Retina (tissue), 1 donor: ENCODE measurements around the gene UQCRH.
A peak's percentile ranks its signal among the peaks of the same experiment; 100 is the strongest.
"Not testable (repeated sequence)": the region's sequence is repeated elsewhere in the genome, so short reads cannot be mapped to it uniquely, and the experiment has no call there.

ENCODE experiments used
- DNase-seq: peaks from one replicate; pipeline ENCODE4 v3.0.0-alpha.2; 2016

UQCRH gene

GRCh38 chr1:46334030-46334384, 30.5 kb downstream of the UQCRH start:
- DNase-seq: no peak

- no peak for DNase-seq
These were observed 31.6 kb downstream of the UQCRH start for GRCh38 chr1:46335081-46335480.

GRCh38 chr1:46337409-46337808, 33.9 kb downstream of the UQCRH start:
- not testable (repeated sequence) for DNase-seq

GRCh38 chr1:46340404-46341221, 37.1 kb downstream of the UQCRH start, which contains the start of gene NSUN4:
Gene NSUN4, plus strand, starts transcription at chr1:46340807. Its CDS starts 20 bp downstream, at chr1:46340827.
- DNase-seq: peak; percentile 95

GRCh38 chr1:46341222-46342083, 38.0 kb downstream of the UQCRH start:
- peak; percentile 10 for DNase-seq

- peak; percentile 11 for DNase-seq
These were observed 38.7 kb downstream of the UQCRH start for GRCh38 chr1:46342084-46342656.

GRCh38 chr1:46342677-46343350, 39.3 kb downstream of the UQCRH start:
- DNase-seq: no peak

GRCh38 chr1:46343351-46343695, 39.8 kb downstream of the UQCRH start:
- no peak for DNase-seq

- DNase-seq: no peak
These were observed 40.2 kb downstream of the UQCRH start for GRCh38 chr1:46343705-46344104.

- DNase-seq: no peak
These were observed 41.0 kb downstream of the UQCRH start for GRCh38 chr1:46344481-46344880.

GRCh38 chr1:46345281-46345680, 41.8 kb downstream of the UQCRH start:
- no peak for DNase-seq

- DNase-seq: no peak
These were observed 48.9 kb downstream of the UQCRH start for GRCh38 chr1:46352363-46352762.

- not testable (repeated sequence) for DNase-seq
These were observed 52.4 kb downstream of the UQCRH start for GRCh38 chr1:46355920-46356319.

- no peak for DNase-seq
These were observed 58.7 kb downstream of the UQCRH start for GRCh38 chr1:46362158-46362557.

- no peak for DNase-seq
These were observed 59.6 kb downstream of the UQCRH start for GRCh38 chr1:46363121-46363520.

GRCh38 chr1:46364612-46365011, 61.1 kb downstream of the UQCRH start:
- DNase-seq: no peak

GRCh38 chr1:46365796-46366195, 62.3 kb downstream of the UQCRH start:
- DNase-seq: not testable (repeated sequence)
